Bone marrow (tissue), 2 donors: ENCODE results near the gene GRB10.
"Not testable (repeated sequence)": the region's sequence is repeated elsewhere in the genome, so short reads cannot be mapped to it uniquely, and the experiment has no call there.

Experiments
- DNase-seq, 2 donors: peaks; one replicate each; lab custom pipeline; 2025; lab: John Stamatoyannopoulos, UW

GRB10 gene

GRCh38 chr7:50743016-50743415, 39.7 kb downstream of the GRB10 start:
- DNase-seq, result no peak

- DNase-seq, result no peak
Measured at GRCh38 chr7:50742401-50742800, 40.3 kb downstream of the GRB10 start.

GRCh38 chr7:50739744-50740435, 42.8 kb downstream of the GRB10 start:
- peak in 1 of 2 donors; percentile 92 for DNase-seq

- no peak for DNase-seq
Measured at GRCh38 chr7:50738932-50739331, 43.8 kb downstream of the GRB10 start.

GRCh38 chr7:50735836-50736235, 46.9 kb downstream of the GRB10 start:
- not testable (repeated sequence) for DNase-seq

GRCh38 chr7:50735333-50735732, 47.4 kb downstream of the GRB10 start:
- peak in 1 of 2 donors; percentile 41 for DNase-seq

GRCh38 chr7:50734246-50734645, 48.5 kb downstream of the GRB10 start:
- DNase-seq, result no peak

- DNase-seq, result no peak
Measured at GRCh38 chr7:50733552-50733951, 49.1 kb downstream of the GRB10 start.

- DNase-seq, result no peak
Measured at GRCh38 chr7:50731703-50732582, 50.8 kb downstream of the GRB10 start.

- DNase-seq, result no peak
Measured at GRCh38 chr7:50730446-50731400, 52.0 kb downstream of the GRB10 start.

- DNase-seq, result no peak
Measured at GRCh38 chr7:50729962-50730361, 52.7 kb downstream of the GRB10 start.

- DNase-seq, result no peak
Measured at GRCh38 chr7:50728184-50728583, 54.5 kb downstream of the GRB10 start.

GRCh38 chr7:50727711-50728110, 55.0 kb downstream of the GRB10 start:
- no peak for DNase-seq

- no peak for DNase-seq
Measured at GRCh38 chr7:50727072-50727471, 55.6 kb downstream of the GRB10 start.

- DNase-seq, result no peak
Measured at GRCh38 chr7:50725774-50726173, 56.9 kb downstream of the GRB10 start.

GRCh38 chr7:50724526-50725520, 57.9 kb downstream of the GRB10 start:
- DNase-seq, result peak in 1 of 2 donors; percentile 34

- DNase-seq, result no peak
Measured at GRCh38 chr7:50723888-50724287, 58.8 kb downstream of the GRB10 start.

- no peak for DNase-seq
Measured at GRCh38 chr7:50723173-50723572, 59.5 kb downstream of the GRB10 start.

- no peak for DNase-seq
Measured at GRCh38 chr7:50721661-50722259, 60.9 kb downstream of the GRB10 start.

- no peak for DNase-seq
Measured at GRCh38 chr7:50721160-50721559, 61.5 kb downstream of the GRB10 start.
